Measurements from ENCODE around the gene MAP4K4. TPM values are rescaled to one million over a fixed set of nuclear protein-coding genes. Genes with fewer than 3 reads are reported as not detected.

MAP4K4 gene
- total and polyA plus RNA-seq, 2 of the 13 experiments (the other 11 are each of a cell fraction or from before 2014, with no cell fraction given): 105 to 264 TPM

GRCh38 chr2:101762451-101763171, 65.1 kb downstream of the MAP4K4 start (continued):
- TF ChIP-seq SMC3 (IDR thresholded peaks at IDR 0.05; ENCODE audit: low read length): no peak
- TF ChIP-seq ZBTB49 (CRISPR knock-in tag; IDR thresholded peaks at IDR 0.05; ENCODE audit: borderline replicate concordance): no peak
- no peak for TF ChIP-seq HDAC2 (CRISPR knock-in tag; IDR thresholded peaks at IDR 0.05)
- TF ChIP-seq ZSCAN21 (CRISPR knock-in tag; IDR thresholded peaks at IDR 0.05; ENCODE audit: borderline replicate concordance): no peak
- peak; percentile 35; the same call in 1 of the 2 replicates for TF ChIP-seq PPARG (CRISPR knock-in tag; conservative IDR thresholded peaks at IDR 0.05)
- TF ChIP-seq RAD51 (IDR thresholded peaks at IDR 0.05; ENCODE audit: borderline replicate concordance): no peak
- TF ChIP-seq ISL2 (CRISPR knock-in tag; IDR thresholded peaks at IDR 0.05): no peak
- no peak for TF ChIP-seq ZNF883 (CRISPR knock-in tag; IDR thresholded peaks at IDR 0.05; ENCODE audit: not compliant biosample characterization)
- no peak for TF ChIP-seq LCORL (IDR thresholded peaks at IDR 0.05)
- TF ChIP-seq LCORL (CRISPR knock-in tag; IDR thresholded peaks at IDR 0.05): 0 out of 2 replicates have a peak, but pooled peaks have one; percentile 17
- no peak for TF ChIP-seq ZNF503 (CRISPR knock-in tag; IDR thresholded peaks at IDR 0.05)
- TF ChIP-seq ZBTB38 (CRISPR knock-in tag; IDR thresholded peaks at IDR 0.05): 0 out of 2 replicates have a peak, but pooled peaks have one; percentile 30
- no peak for TF ChIP-seq CREB3 (CRISPR knock-in tag; IDR thresholded peaks at IDR 0.05)
- TF ChIP-seq PRDM15 (CRISPR knock-in tag; IDR thresholded peaks at IDR 0.05): no peak
- TF ChIP-seq ZBTB42 (CRISPR knock-in tag; IDR thresholded peaks at IDR 0.05): no peak
- TF ChIP-seq THRA (CRISPR knock-in tag; IDR thresholded peaks at IDR 0.05; ENCODE audit: borderline replicate concordance): no peak
- no peak for TF ChIP-seq NCOA1 (CRISPR knock-in tag; IDR thresholded peaks at IDR 0.05)
- no peak for TF ChIP-seq KMT2A (CRISPR knock-in tag; IDR thresholded peaks at IDR 0.05)
- TF ChIP-seq SAFB2 (CRISPR knock-in tag; IDR thresholded peaks at IDR 0.05; ENCODE audit: borderline replicate concordance, low read depth): no peak
